Ureter (tissue), 1 donor: ENCODE data around the gene PRDM15. TPM values are rescaled to one million over a fixed set of nuclear protein-coding genes. Genes with fewer than 3 reads are reported as not detected.

Experiments used
- DNase-seq: peaks from one replicate; pipeline ENCODE4 v3.0.0-alpha.2; 2020; ENCODE audit warnings: low spot score
- total RNA-seq: library from RNA; stranded (reverse); gene quantifications from one replicate; pipeline ENCODE4 v1.2.4, GENCODE V29; 2023
- donor health status: DM: yes; HTN: yes; CAD: no.

PRDM15 gene
- total RNA-seq, 1 donor from 2014 or later, result 14.1 TPM

DNA sequence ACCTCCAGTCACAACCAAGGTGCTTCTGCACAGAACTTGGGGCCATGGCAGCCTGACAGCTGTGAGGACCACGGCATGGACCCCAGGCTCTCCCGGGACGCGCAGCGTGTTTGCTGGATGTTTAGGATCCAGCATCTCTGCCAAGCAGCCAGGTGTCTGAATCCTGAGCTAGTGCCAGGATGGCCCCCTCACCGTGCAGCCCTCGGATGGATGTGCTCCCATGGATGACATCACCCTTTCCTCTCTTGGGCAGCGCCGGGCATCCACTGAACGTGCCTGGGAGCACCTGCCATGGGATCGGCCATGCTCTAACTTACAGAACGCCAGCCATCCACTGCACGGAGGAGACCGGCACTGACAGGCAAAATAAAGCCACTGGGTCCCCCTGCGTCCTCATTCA, 53.9 kb downstream of the PRDM15 start:
- no peak for DNase-seq

DNA sequence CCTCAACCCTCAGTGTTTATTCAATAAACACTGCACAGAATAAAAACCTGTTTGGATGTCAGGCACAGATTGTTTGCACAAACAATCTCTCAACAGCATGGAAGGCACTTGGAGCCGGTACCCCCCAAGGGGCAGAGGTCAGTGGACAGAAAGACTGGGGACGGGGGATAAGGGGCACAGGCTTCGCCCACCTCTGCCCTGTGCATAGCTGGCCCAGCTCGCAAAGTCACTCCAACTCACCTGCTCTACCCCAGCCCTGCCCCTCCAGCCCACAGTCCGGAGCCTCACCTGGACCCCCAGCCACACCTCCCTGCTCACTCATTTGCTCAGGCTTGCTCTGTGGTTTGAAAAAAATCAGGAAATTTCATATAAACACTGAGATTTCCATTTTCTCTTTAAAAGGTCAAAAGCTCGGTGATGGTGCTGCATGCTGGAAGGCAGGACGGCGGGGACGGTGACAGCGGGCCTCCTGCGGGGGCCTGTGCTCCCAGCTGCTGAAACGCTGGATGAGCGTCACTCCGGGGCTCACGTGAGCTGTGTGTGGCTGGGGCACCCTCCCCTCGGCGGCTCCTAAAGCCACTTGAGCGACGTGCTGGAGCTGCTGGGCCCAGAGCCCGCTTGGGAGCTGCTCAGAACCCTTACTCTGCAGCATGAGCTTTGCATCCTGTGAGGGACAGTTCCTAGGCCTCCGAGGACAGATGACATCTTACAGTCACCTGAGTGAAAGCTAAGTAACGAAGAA, 54.5 kb downstream of the PRDM15 start:
- DNase-seq, result no peak

DNA sequence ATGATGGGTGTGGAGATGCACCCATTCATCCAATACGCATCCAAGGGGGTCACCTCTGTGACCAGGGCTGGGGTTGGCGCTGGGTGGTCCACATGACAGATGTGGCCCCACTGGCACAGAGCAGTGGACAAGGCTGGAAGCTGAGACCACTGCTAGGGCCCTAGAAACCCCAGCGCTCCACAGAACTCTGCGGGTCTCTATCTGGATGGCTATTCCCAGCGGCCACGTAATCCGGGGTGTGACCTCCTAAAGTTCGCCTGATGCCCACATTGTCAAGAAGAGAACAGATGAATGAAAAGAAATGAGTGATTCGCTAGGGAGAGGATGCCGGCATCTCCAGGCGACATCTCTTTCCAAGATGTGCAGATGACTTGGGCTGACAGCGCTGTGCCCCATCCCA, 55.2 kb downstream of the PRDM15 start:
- no peak for DNase-seq

DNA sequence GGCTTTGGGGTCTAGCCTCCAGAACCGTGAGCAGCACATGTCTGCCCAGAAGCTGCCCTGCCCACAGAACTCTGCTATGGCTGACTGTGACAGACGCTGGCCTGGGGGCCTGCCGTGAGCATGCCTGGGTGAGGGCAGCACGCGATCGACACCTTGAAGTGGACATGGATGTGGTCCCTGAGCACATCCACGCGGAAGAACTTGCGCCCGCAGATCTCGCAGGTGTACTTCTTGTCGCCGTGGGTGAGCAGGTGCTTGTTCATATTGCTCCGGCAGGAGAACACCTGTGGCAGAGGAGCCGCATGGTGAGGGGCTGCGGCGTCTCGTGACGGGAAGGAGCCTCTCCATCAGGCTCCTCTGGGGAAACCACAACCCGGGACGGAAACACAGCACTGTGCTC, 56.0 kb downstream of the PRDM15 start:
- no peak for DNase-seq

GRCh38 chr21:41821756-41822431, 57.2 kb downstream of the PRDM15 start:
- DNase-seq, result no peak

- no peak for DNase-seq
Measured at GRCh38 chr21:41821081-41821755, 57.9 kb downstream of the PRDM15 start.

DNA sequence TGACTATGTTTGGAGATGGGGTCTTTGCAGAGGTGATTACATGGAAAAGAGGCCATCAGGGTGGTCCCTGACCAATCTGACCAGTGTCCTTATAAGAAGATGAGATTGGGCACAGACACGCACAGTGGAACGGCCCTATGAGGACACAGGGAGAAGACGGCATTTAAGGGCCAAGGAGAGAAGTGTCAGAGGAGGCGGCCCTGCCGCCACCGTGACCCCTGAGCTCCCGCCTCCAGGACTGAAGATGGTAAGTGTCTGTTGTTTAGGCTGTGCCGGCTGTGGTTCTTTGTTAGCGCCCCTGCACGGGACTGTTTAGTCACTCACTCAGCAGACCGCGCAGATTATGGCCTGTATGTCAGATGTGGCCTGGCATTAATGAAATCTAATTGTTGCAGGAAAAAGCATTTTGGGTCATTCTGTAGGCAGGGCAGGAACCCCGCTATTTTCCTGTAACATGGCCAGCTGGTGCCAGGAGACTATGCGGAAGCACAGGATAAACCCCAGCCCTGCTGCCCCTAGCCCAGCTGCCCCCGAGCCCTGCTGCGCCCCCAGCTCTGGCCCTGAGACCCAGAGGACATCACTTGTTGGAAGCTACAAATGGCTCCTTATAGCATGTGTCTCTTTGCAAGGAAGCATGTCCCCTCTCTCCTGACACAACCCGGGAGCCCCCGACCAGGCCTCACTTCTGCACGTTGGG, 58.6 kb downstream of the PRDM15 start:
- no peak for DNase-seq

- DNase-seq, result no peak
Measured at GRCh38 chr21:41819856-41820281, 59.3 kb downstream of the PRDM15 start.

- no peak for DNase-seq
Measured at GRCh38 chr21:41819236-41819855, 59.8 kb downstream of the PRDM15 start.

GRCh38 chr21:41817877-41818855, 61.0 kb downstream of the PRDM15 start:
- no peak for DNase-seq

GRCh38 chr21:41817228-41817627, 61.9 kb downstream of the PRDM15 start:
- no peak for DNase-seq

DNA sequence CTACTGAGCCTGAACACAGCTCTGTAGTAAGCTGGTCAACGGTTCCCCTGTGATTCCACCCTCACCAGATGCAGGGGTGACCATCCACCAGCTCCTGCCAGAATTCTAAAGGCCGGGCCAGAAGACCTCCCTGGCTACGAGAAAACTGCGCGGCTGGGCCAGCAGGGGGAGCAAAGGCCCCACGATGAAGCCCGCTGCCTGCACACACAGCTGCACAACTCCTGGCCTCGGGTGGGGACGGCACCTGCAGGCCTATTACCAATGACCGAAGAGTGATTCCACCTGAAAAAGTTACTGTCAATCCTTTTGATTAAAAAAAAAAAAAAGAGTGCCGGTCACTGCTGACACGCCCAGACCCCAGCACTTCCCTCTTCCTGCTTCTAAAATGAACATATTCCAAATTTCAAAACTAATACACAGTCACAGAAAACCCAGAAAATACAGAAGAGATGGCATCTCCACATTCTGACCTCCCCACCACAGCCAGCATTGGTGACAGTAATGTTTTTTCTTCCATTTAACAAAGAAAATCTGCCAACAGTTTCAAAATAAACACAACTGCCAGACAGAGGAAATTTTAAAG, 62.5 kb downstream of the PRDM15 start:
- DNase-seq, result peak; percentile 64

DNA sequence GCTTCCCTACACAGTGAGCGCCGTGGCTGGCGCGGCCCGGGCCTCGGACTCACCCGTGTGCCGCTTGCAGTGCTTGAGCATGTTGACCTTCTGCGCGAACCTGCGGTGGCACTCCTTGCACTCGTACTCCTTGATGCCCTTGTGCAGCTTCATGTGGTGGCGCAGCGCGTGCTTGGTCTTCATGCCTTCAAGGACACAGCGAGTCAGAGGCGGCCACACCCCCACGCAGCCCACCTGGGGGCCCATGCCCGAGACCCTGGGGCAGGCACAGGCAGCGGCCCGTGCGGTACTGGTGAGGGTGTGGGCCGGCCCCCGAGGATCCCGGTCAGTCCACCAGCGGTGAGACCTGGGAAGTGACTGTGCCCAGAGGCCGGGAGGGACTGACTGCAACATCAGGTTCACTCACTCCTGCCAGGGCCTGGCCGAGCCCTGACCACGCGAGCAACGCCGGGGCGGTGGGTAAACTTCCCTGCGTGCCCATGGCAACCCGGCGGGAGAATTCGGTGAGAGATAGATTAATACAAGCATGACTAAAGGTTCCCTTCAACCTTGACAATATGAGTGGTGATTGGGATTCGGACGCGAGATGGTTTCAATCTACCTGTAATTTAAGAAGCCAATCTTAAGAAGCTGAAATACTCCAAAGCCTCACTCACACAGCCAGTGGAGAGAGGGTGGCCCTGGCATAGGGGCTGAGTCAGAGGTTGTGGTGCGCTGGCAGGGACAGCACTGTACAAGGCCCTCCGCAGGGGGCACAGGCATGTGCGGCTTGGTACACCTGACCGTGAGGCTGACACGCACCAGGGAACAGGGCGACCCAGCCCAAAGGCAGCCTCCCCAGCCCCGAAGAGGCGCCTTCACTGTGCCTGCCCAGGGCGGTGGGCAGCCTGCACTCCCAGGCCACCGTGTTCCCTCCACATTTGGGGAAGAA, 63.2 kb downstream of the PRDM15 start:
- no peak for DNase-seq

DNA sequence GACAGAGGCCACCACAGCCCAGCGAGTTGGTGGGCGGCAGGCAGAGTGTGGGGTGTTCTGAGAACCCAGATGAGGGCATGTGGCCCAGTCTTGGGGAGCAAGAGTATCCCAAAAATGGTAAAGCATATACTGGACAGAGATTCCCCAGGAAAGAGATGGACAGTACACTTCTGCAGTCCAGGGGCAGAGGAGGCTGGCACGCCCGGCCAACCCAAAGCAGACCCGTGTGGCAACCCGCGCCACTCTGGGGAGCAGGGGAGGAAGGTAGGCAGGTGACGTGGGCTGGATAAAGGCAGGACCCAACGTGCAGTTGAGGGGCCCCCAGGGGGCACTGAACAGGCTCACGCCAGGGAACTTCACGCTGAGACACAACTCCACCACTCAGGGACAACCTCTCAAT, 65.9 kb downstream of the PRDM15 start:
- no peak for DNase-seq

- DNase-seq, result no peak
Measured at GRCh38 chr21:41812679-41813078, 66.5 kb downstream of the PRDM15 start.

- no peak for DNase-seq
Measured at GRCh38 chr21:41810597-41810932, 68.6 kb downstream of the PRDM15 start.

- DNase-seq, result no peak
Measured at GRCh38 chr21:41809891-41810596, 69.1 kb downstream of the PRDM15 start.

DNA sequence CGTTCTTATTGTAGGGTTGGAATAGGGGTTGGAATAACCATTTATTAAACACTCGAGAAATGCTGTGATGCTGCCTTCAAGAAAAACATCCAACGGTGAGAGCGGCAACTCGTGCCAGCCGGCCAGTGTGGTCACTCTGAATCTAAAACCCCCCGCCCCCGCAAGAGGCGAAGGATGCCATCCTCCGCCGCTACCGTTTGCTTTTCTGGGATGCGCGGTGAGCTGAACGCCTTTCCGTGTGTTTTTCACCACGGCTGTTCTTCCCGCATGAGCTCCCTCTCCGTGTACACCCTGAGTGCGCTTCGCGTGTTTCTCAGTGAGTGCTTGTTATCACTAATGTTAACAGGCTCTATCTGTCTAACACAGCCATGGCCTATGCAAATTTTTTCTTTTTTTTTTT, 70.3 kb downstream of the PRDM15 start:
- no peak for DNase-seq

DNA sequence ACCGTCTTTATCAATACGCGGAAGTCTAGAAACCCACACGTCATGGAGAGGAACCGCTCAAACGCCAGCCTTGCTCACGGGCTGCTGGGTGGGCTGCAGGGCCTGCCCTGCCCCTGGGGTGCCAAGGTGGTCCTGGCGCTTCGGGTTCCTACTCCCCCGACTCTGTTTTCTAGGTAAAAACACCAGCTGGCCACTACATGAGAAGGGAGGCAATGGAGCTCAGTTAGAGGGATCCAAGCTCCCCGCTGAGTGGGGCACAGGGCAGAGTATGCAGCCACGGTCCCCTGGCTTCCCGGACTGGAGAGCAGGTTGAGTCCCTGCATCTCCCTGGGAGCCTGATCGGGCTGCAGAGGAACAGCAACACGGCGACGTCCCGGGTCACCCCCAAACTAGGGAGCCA, 71.0 kb downstream of the PRDM15 start:
- DNase-seq, result no peak
